Sigmoid colon (tissue), 3 donors: ENCODE results near the gene SPRTN.

ENCODE experiments used
- POLR2A ChIP-seq, 2 donors: fragments of 450-650 bp; IDR thresholded peaks; one replicate each; pipeline ENCODE4 v1.6.1; 2016; ENCODE audit warnings: antibody characterized with exemption in 2 of 2, mild to moderate bottlenecking in 2 of 2, moderate library complexity in 2 of 2
- TF ChIP-seq, protein P1 (sequence below), 4 experiments: fragments of 450-650 bp in 3 of 4; fragments of 200-600 bp in 1 of 4; IDR thresholded peaks; one replicate each; pipeline ENCODE4 v1.5.1; 2016 to 2019; ENCODE audit warnings: antibody characterized with exemption in 4 of 4, mild to moderate bottlenecking in 3 of 4, moderate library complexity in 2 of 4

DNA sequence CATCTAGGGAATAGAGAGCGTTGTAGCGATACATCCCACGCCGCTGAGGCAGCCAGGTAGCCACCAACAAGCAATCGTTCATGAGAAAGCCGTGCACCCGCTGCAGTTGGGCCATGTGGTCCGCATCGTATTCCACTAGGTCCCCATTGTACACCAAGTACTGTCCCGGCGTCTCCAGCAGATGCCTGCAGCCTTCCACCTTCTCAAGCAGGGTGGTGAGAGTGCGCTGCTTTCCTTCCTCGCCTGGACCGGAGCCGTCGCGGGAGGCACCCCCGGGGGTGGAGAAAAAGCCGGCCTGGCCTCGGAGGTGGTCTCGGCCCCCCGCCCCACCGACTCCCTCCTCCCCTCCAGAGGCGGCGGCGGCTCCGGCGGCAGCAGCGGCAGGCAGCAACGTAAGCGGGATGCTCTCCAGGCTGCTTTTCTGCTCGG is 1.0 kb upstream of the SPRTN start:
- no peak for TF ChIP-seq POLR2A (IDR thresholded peaks at IDR 0.05)
- TF ChIP-seq, protein P1, sequence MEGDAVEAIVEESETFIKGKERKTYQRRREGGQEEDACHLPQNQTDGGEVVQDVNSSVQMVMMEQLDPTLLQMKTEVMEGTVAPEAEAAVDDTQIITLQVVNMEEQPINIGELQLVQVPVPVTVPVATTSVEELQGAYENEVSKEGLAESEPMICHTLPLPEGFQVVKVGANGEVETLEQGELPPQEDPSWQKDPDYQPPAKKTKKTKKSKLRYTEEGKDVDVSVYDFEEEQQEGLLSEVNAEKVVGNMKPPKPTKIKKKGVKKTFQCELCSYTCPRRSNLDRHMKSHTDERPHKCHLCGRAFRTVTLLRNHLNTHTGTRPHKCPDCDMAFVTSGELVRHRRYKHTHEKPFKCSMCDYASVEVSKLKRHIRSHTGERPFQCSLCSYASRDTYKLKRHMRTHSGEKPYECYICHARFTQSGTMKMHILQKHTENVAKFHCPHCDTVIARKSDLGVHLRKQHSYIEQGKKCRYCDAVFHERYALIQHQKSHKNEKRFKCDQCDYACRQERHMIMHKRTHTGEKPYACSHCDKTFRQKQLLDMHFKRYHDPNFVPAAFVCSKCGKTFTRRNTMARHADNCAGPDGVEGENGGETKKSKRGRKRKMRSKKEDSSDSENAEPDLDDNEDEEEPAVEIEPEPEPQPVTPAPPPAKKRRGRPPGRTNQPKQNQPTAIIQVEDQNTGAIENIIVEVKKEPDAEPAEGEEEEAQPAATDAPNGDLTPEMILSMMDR (IDR thresholded peaks at IDR 0.05) = no peak
